Measurements from ENCODE around the gene PBX1. TPM values are rescaled to one million over a fixed set of nuclear protein-coding genes. Genes with fewer than 3 reads are reported as not detected.

Gene PBX1
- total and polyA plus RNA-seq, 8 donors: 11.0 to 113 (median 23.0) TPM

GRCh38 chr1:164856381-164856780 is 297.4 kb downstream of the PBX1 start:
- Histone ChIP-seq H3K36me3 (no peaks in the 10 kb centered on the region), H3K9me3 (no peaks in the 10 kb centered on the region), H3K27ac (no peak overlapping the region), H3K4me1 (peaks cover 0 to 6% (median 0%) of the 10 kb centered on the region in 4 donors), H3K27me3 (no peaks in the 10 kb centered on the region), H3K4me3 (no peak overlapping the region)
- TF ChIP-seq POLR2AphosphoS5 (IDR thresholded peaks at IDR 0.05) (no peak), CTCF (IDR thresholded peaks at IDR 0.05) (no peak), POLR2A (IDR thresholded peaks at IDR 0.05) (no peak), EP300 (IDR thresholded peaks at IDR 0.05) (no peak)
- WGBS, 5 donors: 89 to 98% (median 96%) methylated on average over 2 of the region's 2 CpGs
- DNase-seq: no peak
- intact Hi-C loops (cut with DNase I; ENCODE audit: low total_unique reads): no loop called here

GRCh38 chr1:164857439-164857838 is 298.5 kb downstream of the PBX1 start:
- WGBS, 5 donors: 46 to 100% (median 65%) methylated on average over 1 of the region's 1 CpG
- Histone ChIP-seq H3K27me3 (no peaks in the 10 kb centered on the region), H3K9me3 (no peaks in the 10 kb centered on the region), H3K4me3 (no peak overlapping the region), H3K27ac (no peak overlapping the region), H3K36me3 (no peaks in the 10 kb centered on the region), H3K4me1 (no peaks in the 10 kb centered on the region)
- TF ChIP-seq POLR2A (IDR thresholded peaks at IDR 0.05) (no peak), POLR2AphosphoS5 (IDR thresholded peaks at IDR 0.05) (no peak), EP300 (IDR thresholded peaks at IDR 0.05) (no peak), CTCF (IDR thresholded peaks at IDR 0.05) (no peak)
- intact Hi-C loops (cut with DNase I; ENCODE audit: low total_unique reads): no loop called here
- no peak for DNase-seq

GRCh38 chr1:164858096-164858632 is 299.2 kb downstream of the PBX1 start:
- intact Hi-C loops (cut with DNase I; ENCODE audit: low total_unique reads): no loop called here
- no peak for TF ChIP-seq POLR2AphosphoS5 (IDR thresholded peaks at IDR 0.05)
- TF ChIP-seq POLR2A (IDR thresholded peaks at IDR 0.05): no peak
- no peak for TF ChIP-seq CTCF (IDR thresholded peaks at IDR 0.05)
- no peak for TF ChIP-seq EP300 (IDR thresholded peaks at IDR 0.05)
- 84 to 90% (median 87%) methylated on average over 2 of the region's 2 CpGs for whole genome bisulfite sequencing, 5 donors
- no peak for DNase-seq
- Histone ChIP-seq H3K36me3 (no peaks in the 10 kb centered on the region), H3K4me1 (no peaks in the 10 kb centered on the region), H3K9me3 (no peaks in the 10 kb centered on the region), H3K27me3 (no peaks in the 10 kb centered on the region), H3K27ac (no peak overlapping the region), H3K4me3 (no peak overlapping the region)

- H3K9me3 ChIP-seq: no peaks in the 10 kb centered on the region
- no peak overlapping the region for H3K4me3 ChIP-seq
- H3K36me3 ChIP-seq: no peaks in the 10 kb centered on the region
- TF ChIP-seq CTCF (IDR thresholded peaks at IDR 0.05) (no peak), EP300 (IDR thresholded peaks at IDR 0.05) (no peak), POLR2A (IDR thresholded peaks at IDR 0.05) (no peak), POLR2AphosphoS5 (IDR thresholded peaks at IDR 0.05) (no peak)
- H3K27ac ChIP-seq: no peak overlapping the region
- H3K4me1 ChIP-seq: no peaks in the 10 kb centered on the region
- no peak for DNase-seq
- intact Hi-C loops (cut with DNase I; ENCODE audit: low total_unique reads): no loop called here
- H3K27me3 ChIP-seq: no peaks in the 10 kb centered on the region
Observed at GRCh38 chr1:164861632-164862031, 302.6 kb downstream of the PBX1 start.
